MM.1S (cell line): Measurements from ENCODE around the gene EGFL7.

ENCODE experiments used
- DNase-seq: peaks from one replicate; pipeline ENCODE4 v3.0.0-alpha.2; 2015
- H2AFZ ChIP-seq: fragments of 300-600 bp; sonication (generic); 2 replicates; pipeline ENCODE4 v1.6.0; 2016; ENCODE audit warnings: antibody characterized with exemption, low read length
- H3F3A ChIP-seq: fragments of 300-600 bp; sonication (generic); 2 replicates; pipeline ENCODE4 v1.6.1; 2016; ENCODE audit warnings: mild to moderate bottlenecking, antibody characterized with exemption, low read length, moderate library complexity, mixed read lengths; ENCODE audit not compliant: insufficient read depth
- H3K27ac ChIP-seq: fragments of 300-600 bp; sonication (generic); 2 replicates; pipeline ENCODE4 v1.5.1; 2016; ENCODE audit warnings: mild to moderate bottlenecking, low read length
- H3K27me3 ChIP-seq: fragments of 300-600 bp; sonication (generic); replicated peaks from 2 replicates; pipeline ENCODE4 v1.6.0; 2016; ENCODE audit warnings: low read length; ENCODE audit not compliant: insufficient read depth
- H3K36me3 ChIP-seq: fragments of 300-600 bp; sonication (generic); replicated peaks from 2 replicates; pipeline ENCODE4 v1.6.1; 2016; ENCODE audit warnings: mild to moderate bottlenecking, low read length, mixed read lengths; ENCODE audit not compliant: insufficient read depth
- H3K4me1 ChIP-seq: fragments of 300-600 bp; sonication (generic); 2 replicates; pipeline ENCODE4 v1.6.1; 2016; ENCODE audit warnings: low read length, mixed read lengths
- H3K4me2 ChIP-seq: fragments of 300-600 bp; sonication (generic); 2 replicates; pipeline ENCODE4 v1.6.0; 2016; ENCODE audit warnings: low read depth, low read length
- H3K4me3 ChIP-seq: fragments of 300-600 bp; sonication (generic); 2 replicates; pipeline ENCODE4 v1.5.1; 2016; ENCODE audit warnings: low read length, mixed read lengths
- H3K79me2 ChIP-seq: fragments of 300-600 bp; sonication (generic); 2 replicates; pipeline ENCODE4 v1.6.1; 2016; ENCODE audit warnings: mixed run types, low read length, mixed read lengths
- H3K9ac ChIP-seq: fragments of 300-600 bp; sonication (generic); 2 replicates; pipeline ENCODE4 v1.6.1; 2016; ENCODE audit warnings: low read length, mixed read lengths
- H3K9me2 ChIP-seq: fragments of 300-600 bp; sonication (generic); replicated peaks from 2 replicates; pipeline ENCODE4 v1.6.1; 2016; ENCODE audit warnings: mild to moderate bottlenecking, low read length, mixed read lengths; ENCODE audit not compliant: insufficient read depth
- H3K9me3 ChIP-seq: fragments of 300-600 bp; sonication (generic); replicated peaks from 2 replicates; pipeline ENCODE4 v1.6.1; 2016; ENCODE audit warnings: mild to moderate bottlenecking, low read length, mixed read lengths; ENCODE audit not compliant: insufficient read depth
- H4K20me1 ChIP-seq: fragments of 300-600 bp; sonication (generic); 2 replicates; pipeline ENCODE4 v1.6.1; 2016; ENCODE audit warnings: mild to moderate bottlenecking, low read length, moderate library complexity, mixed read lengths; ENCODE audit not compliant: insufficient read depth
- EZH2 ChIP-seq: fragments of 300-600 bp; sonication (generic); optimal IDR thresholded peaks from 2 replicates; pipeline ENCODE3; 2017; ENCODE audit warnings: low read depth, mild to moderate bottlenecking, antibody characterized with exemption, low read length, mixed read lengths
- EZH2phosphoT487 ChIP-seq: fragments of 300-600 bp; sonication (generic); IDR thresholded peaks from 2 replicates; pipeline ENCODE4 v1.6.1; 2018; ENCODE audit warnings: antibody characterized with exemption, low read length
- TF ChIP-seq, protein P1 (sequence below): fragments of 300-600 bp; sonication (generic); IDR thresholded peaks from 2 replicates; pipeline ENCODE4 v1.5.1; 2016; ENCODE audit warnings: antibody characterized with exemption, low read length, mixed read lengths

Gene EGFL7

GRCh38 chr9:136714096-136714892 is 51.6 kb downstream of the EGFL7 start:
- H4K20me1 ChIP-seq, result no peaks in the 10 kb centered on the region
- DNase-seq, result no peak
- TF ChIP-seq, protein P1, sequence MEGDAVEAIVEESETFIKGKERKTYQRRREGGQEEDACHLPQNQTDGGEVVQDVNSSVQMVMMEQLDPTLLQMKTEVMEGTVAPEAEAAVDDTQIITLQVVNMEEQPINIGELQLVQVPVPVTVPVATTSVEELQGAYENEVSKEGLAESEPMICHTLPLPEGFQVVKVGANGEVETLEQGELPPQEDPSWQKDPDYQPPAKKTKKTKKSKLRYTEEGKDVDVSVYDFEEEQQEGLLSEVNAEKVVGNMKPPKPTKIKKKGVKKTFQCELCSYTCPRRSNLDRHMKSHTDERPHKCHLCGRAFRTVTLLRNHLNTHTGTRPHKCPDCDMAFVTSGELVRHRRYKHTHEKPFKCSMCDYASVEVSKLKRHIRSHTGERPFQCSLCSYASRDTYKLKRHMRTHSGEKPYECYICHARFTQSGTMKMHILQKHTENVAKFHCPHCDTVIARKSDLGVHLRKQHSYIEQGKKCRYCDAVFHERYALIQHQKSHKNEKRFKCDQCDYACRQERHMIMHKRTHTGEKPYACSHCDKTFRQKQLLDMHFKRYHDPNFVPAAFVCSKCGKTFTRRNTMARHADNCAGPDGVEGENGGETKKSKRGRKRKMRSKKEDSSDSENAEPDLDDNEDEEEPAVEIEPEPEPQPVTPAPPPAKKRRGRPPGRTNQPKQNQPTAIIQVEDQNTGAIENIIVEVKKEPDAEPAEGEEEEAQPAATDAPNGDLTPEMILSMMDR, result no peak
- TF ChIP-seq EZH2 (no peak), EZH2phosphoT487 (no peak)
- no peaks in the 10 kb centered on the region for H3K9me3 ChIP-seq
- no peak overlapping the region for H2AFZ ChIP-seq
- no peaks in the 10 kb centered on the region for H3K9me2 ChIP-seq
- no peak overlapping the region for H3K4me2 ChIP-seq
- H3K36me3 ChIP-seq, result no peaks in the 10 kb centered on the region
- H3F3A ChIP-seq, result no peaks in the 10 kb centered on the region
- no peak overlapping the region for H3K4me3 ChIP-seq
- H3K9ac ChIP-seq, result no peak overlapping the region
- no peak overlapping the region for H3K27ac ChIP-seq
- H3K79me2 ChIP-seq, result no peaks in the 10 kb centered on the region
- peaks cover 87% of the 10 kb centered on the region for H3K27me3 ChIP-seq
- H3K4me1 ChIP-seq, result no peaks in the 10 kb centered on the region

DNA sequence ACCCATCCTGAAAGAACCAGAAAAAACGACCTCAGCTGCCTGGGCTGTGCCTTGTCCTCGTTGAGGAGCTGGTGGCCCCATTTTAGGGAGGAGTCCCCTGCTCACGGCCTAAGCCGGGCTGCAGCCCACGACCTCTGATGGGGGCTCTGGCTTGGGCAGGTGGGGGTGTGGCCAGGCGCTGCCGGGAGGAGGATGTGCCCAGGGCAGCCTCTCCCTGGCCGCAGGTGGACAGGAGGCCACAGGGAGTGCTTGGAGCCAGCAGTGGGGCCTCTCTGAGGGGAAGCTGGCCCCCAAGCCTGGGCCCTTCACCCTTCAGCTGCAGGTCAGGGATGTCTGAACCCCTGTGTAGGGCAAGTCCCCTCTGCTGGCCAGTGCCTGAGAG is 52.2 kb downstream of the EGFL7 start:
- Histone ChIP-seq H3K4me3 (no peak overlapping the region), H3K4me1 (no peaks in the 10 kb centered on the region), H3K9me2 (no peaks in the 10 kb centered on the region), H3K4me2 (no peak overlapping the region), H3K36me3 (no peaks in the 10 kb centered on the region), H3F3A (no peaks in the 10 kb centered on the region), H3K9ac (no peak overlapping the region), H3K27me3 (peaks cover 81% of the 10 kb centered on the region), H3K9me3 (no peaks in the 10 kb centered on the region), H4K20me1 (no peaks in the 10 kb centered on the region), H2AFZ (no peak overlapping the region), H3K79me2 (no peaks in the 10 kb centered on the region), H3K27ac (no peak overlapping the region)
- TF ChIP-seq, protein P1, result no peak
- no peak for TF ChIP-seq EZH2phosphoT487
- no peak for TF ChIP-seq EZH2
- DNase-seq, result no peak

- H4K20me1 ChIP-seq, result 0 out of 2 replicates have a peak, but pooled peaks cover 8% of the 10 kb centered on the region
- H3K27me3 ChIP-seq, result peaks cover 59% of the 10 kb centered on the region
- no peaks in the 10 kb centered on the region for H3K36me3 ChIP-seq
- no peak overlapping the region for H3K9ac ChIP-seq
- H3K27ac ChIP-seq, result no peak overlapping the region
- no peaks in the 10 kb centered on the region for H3K4me1 ChIP-seq
- no peaks in the 10 kb centered on the region for H3K79me2 ChIP-seq
- H3K9me3 ChIP-seq, result no peaks in the 10 kb centered on the region
- TF ChIP-seq, protein P1, result no peak
- no peak overlapping the region for H3K4me3 ChIP-seq
- DNase-seq, result no peak
- H3F3A ChIP-seq, result no peaks in the 10 kb centered on the region
- H3K4me2 ChIP-seq, result no peak overlapping the region
- no peak overlapping the region for H2AFZ ChIP-seq
- no peaks in the 10 kb centered on the region for H3K9me2 ChIP-seq
These were observed 54.7 kb downstream of the EGFL7 start for GRCh38 chr9:136717399-136717798.
